Endothelial cell of hepatic sinusoid (primary cell): ENCODE results near the gene SLC10A7.

Source experiments
- in situ Hi-C: cut with HindIII; loops from 2 replicates; pipeline ENCODE4 v1.10.0; 2017; ENCODE audit warnings: low sequenced_read_pairs

SLC10A7 gene

GRCh38 chr4:146495269-146495668, 26.5 kb downstream of the SLC10A7 start:
- in situ Hi-C loops, result no loop called here

GRCh38 chr4:146494143-146494542, 27.6 kb downstream of the SLC10A7 start:
- in situ Hi-C loops, result no loop called here

GRCh38 chr4:146490106-146490505, 31.6 kb downstream of the SLC10A7 start:
- in situ Hi-C loops, result no loop called here

GRCh38 chr4:146488495-146489174, 33.1 kb downstream of the SLC10A7 start:
- in situ Hi-C loops, result no loop called here

- in situ Hi-C loops, result no loop called here
These were observed 35.2 kb downstream of the SLC10A7 start for GRCh38 chr4:146486565-146486964.

- in situ Hi-C loops, result no loop called here
These were observed 35.8 kb downstream of the SLC10A7 start for GRCh38 chr4:146485968-146486367.

- in situ Hi-C loops, result no loop called here
These were observed 39.0 kb downstream of the SLC10A7 start for GRCh38 chr4:146482788-146483187.

GRCh38 chr4:146481246-146481645, 40.5 kb downstream of the SLC10A7 start:
- in situ Hi-C loops, result no loop called here

- in situ Hi-C loops, result no loop called here
These were observed 43.7 kb downstream of the SLC10A7 start for GRCh38 chr4:146478009-146478408.

- in situ Hi-C loops, result no loop called here
These were observed 44.7 kb downstream of the SLC10A7 start for GRCh38 chr4:146477054-146477453.

GRCh38 chr4:146472404-146472803, 49.3 kb downstream of the SLC10A7 start:
- in situ Hi-C loops, result no loop called here

GRCh38 chr4:146470604-146471003, 51.1 kb downstream of the SLC10A7 start:
- in situ Hi-C loops, result no loop called here

- in situ Hi-C loops, result no loop called here
These were observed 52.7 kb downstream of the SLC10A7 start for GRCh38 chr4:146469022-146469421.

- in situ Hi-C loops, result no loop called here
These were observed 56.1 kb downstream of the SLC10A7 start for GRCh38 chr4:146465628-146466027.

- in situ Hi-C loops, result no loop called here
These were observed 59.5 kb downstream of the SLC10A7 start for GRCh38 chr4:146462251-146462650.

GRCh38 chr4:146458594-146458993, 63.1 kb downstream of the SLC10A7 start:
- in situ Hi-C loops, result no loop called here

- in situ Hi-C loops, result no loop called here
These were observed 65.1 kb downstream of the SLC10A7 start for GRCh38 chr4:146456681-146457080.

- in situ Hi-C loops, result no loop called here
These were observed 68.4 kb downstream of the SLC10A7 start for GRCh38 chr4:146453181-146453807.

- in situ Hi-C loops, result no loop called here
These were observed 71.2 kb downstream of the SLC10A7 start for GRCh38 chr4:146450524-146450923.

- in situ Hi-C loops, result no loop called here
These were observed 75.2 kb downstream of the SLC10A7 start for GRCh38 chr4:146446555-146446954.

GRCh38 chr4:146445198-146446150, 76.3 kb downstream of the SLC10A7 start:
- in situ Hi-C loops, result no loop called here

- in situ Hi-C loops, result no loop called here
These were observed 78.2 kb downstream of the SLC10A7 start for GRCh38 chr4:146443525-146443924.
